Neutrophil (primary cell): ENCODE data around the gene LARP1B.
"Not testable (repeated sequence)": the region's sequence is repeated elsewhere in the genome, so short reads cannot be mapped to it uniquely, and the experiment has no call there.

ENCODE experiments used
- H3K27ac ChIP-seq: fragments of 200-600 bp; sonication (generic); 2 replicates; pipeline ENCODE4 v1.5.1; 2016; ENCODE audit warnings: mild to moderate bottlenecking, moderate library complexity
- H3K27me3 ChIP-seq: fragments of 200-600 bp; sonication (generic); 2 replicates; pipeline ENCODE4 v1.6.0; 2016; ENCODE audit warnings: mild to moderate bottlenecking
- H3K36me3 ChIP-seq: fragments of 200-600 bp; sonication (generic); 2 replicates; pipeline ENCODE4 v1.5.1; 2017
- H3K4me1 ChIP-seq, 2 experiments: fragments of 200-600 bp in 1 of 2; sonication (generic) in 1 of 2; 1 replicate in 1 of 2; 2 replicates in 1 of 2; pipeline versions ENCODE4 v1.5.1 to v1.6.1; 2013 to 2016; ENCODE audit warnings: low read depth in 1 of 2, low read length in 1 of 2, mild to moderate bottlenecking in 1 of 2, moderate library complexity in 1 of 2; ENCODE audit not compliant: control insufficient read depth in 1 of 2, insufficient read depth in 1 of 2
- H3K4me3 ChIP-seq, 2 experiments: fragments of 200-600 bp in 1 of 2; sonication (generic) in 1 of 2; 1 replicate in 1 of 2; 2 replicates in 1 of 2; pipeline ENCODE4 v1.5.1; 2013 to 2016; ENCODE audit warnings: low read depth in 1 of 2, low read length in 1 of 2, mild to moderate bottlenecking in 1 of 2, moderate library complexity in 1 of 2
- H3K9me3 ChIP-seq: fragments of 200-600 bp; sonication (generic); 2 replicates; pipeline ENCODE4 v1.5.1; 2016
- CTCF ChIP-seq: fragments of 200-600 bp; sonication (generic); IDR thresholded peaks from 2 replicates; pipeline ENCODE4 v1.5.1; 2016; ENCODE audit warnings: antibody characterized with exemption

Gene LARP1B

GRCh38 chr4:128068918-128069317 lies 7.8 kb downstream of the LARP1B start:
- Histone ChIP-seq H3K27ac (no peak overlapping the region), H3K36me3 (no peaks in the 10 kb centered on the region), H3K27me3 (no peaks in the 10 kb centered on the region), H3K9me3 (no peaks in the 10 kb centered on the region), H3K4me1 (no peaks in the 10 kb centered on the region), H3K4me3 (no peak overlapping the region)
- TF ChIP-seq CTCF = no peak

GRCh38 chr4:128076464-128076863 lies 15.4 kb downstream of the LARP1B start:
- H3K36me3 ChIP-seq = no peaks in the 10 kb centered on the region
- TF ChIP-seq CTCF = no peak
- no peaks in the 10 kb centered on the region for H3K9me3 ChIP-seq
- no peak overlapping the region for H3K4me3 ChIP-seq
- H3K4me1 ChIP-seq = no peaks in the 10 kb centered on the region
- H3K27me3 ChIP-seq = no peaks in the 10 kb centered on the region
- no peak overlapping the region for H3K27ac ChIP-seq

- not testable (repeated sequence) for H3K27me3 ChIP-seq, H3K4me1 ChIP-seq, H3K9me3 ChIP-seq, H3K36me3 ChIP-seq, H3K27ac ChIP-seq, H3K4me3 ChIP-seq
Measured at GRCh38 chr4:128095293-128095692, 34.2 kb downstream of the LARP1B start.

GRCh38 chr4:128107766-128108165 lies 46.7 kb downstream of the LARP1B start:
- no peak for TF ChIP-seq CTCF
- Histone ChIP-seq H3K27ac (no peak overlapping the region), H3K4me1 (no peaks in the 10 kb centered on the region), H3K36me3 (peaks cover 13% of the 10 kb centered on the region), H3K27me3 (no peaks in the 10 kb centered on the region), H3K4me3 (no peak overlapping the region), H3K9me3 (no peaks in the 10 kb centered on the region)

- TF ChIP-seq CTCF = no peak
- Histone ChIP-seq H3K27me3 (no peaks in the 10 kb centered on the region), H3K36me3 (no peaks in the 10 kb centered on the region), H3K9me3 (no peaks in the 10 kb centered on the region), H3K27ac (no peak overlapping the region), H3K4me3 (no peak overlapping the region), H3K4me1 (no peaks in the 10 kb centered on the region)
Measured at GRCh38 chr4:128123036-128123435, 61.9 kb downstream of the LARP1B start.

- no peak for TF ChIP-seq CTCF
Measured at GRCh38 chr4:128130621-128131020, 69.5 kb downstream of the LARP1B start.

More at GRCh38 chr4:128130621-128131020, 69.5 kb downstream of the LARP1B start:
- no peaks in the 10 kb centered on the region for H3K36me3 ChIP-seq
- H3K4me3 ChIP-seq = no peak overlapping the region
- H3K27ac ChIP-seq = no peak overlapping the region
- no peaks in the 10 kb centered on the region for H3K27me3 ChIP-seq
- H3K4me1 ChIP-seq = no peaks in the 10 kb centered on the region
- H3K9me3 ChIP-seq = no peaks in the 10 kb centered on the region
